HCT116 (cell line): ENCODE data around the gene PRKAR2A. TPM values are rescaled to one million over a fixed set of nuclear protein-coding genes. Genes with fewer than 3 reads are reported as not detected.

Experiments used
- ATAC-seq: fragments of 200-7000 bp; cut with Tn5 transposase; 2 replicates; pipeline ENCODE4 v1.9.1; 2020; ENCODE audit warnings: mild to moderate bottlenecking, moderate library complexity
- BruUV-seq: library from RNA; stranded (reverse); fragments of 400-500 nt; replicated peaks from 2 replicates; lab custom pipeline; 2021; lab: Mats Ljungman, UMichigan
- CTCF ChIA-PET: fragments of 300-600 bp; sonication (Branson Sonifier 250); formaldehyde crosslinking; loops from one replicate; lab custom pipeline; 2021; ENCODE audit warnings: antibody characterized with exemption; lab: Charles Lee
- POLR2A ChIA-PET: fragments of 300-600, 350-600 bp; sonication (Branson Sonifier 250); formaldehyde crosslinking; loops from one replicate; lab custom pipeline; 2021; ENCODE audit warnings: antibody characterized with exemption; lab: Charles Lee
- RAD21 ChIA-PET, 2 experiments: fragments of 300-600 bp; sonication (Branson Sonifier 250); formaldehyde crosslinking; loops; one replicate each; lab custom pipeline; 2023; ENCODE audit warnings: low total read pairs in 2 of 2; ENCODE audit not compliant: uncharacterized antibody in 2 of 2, unreplicated experiment in 2 of 2, low non-redundant PET in 1 of 2; lab: Charles Lee
- DNase-seq: peaks from one replicate; pipeline ENCODE4 v3.0.0-alpha.2; 2010; ENCODE audit warnings: low read depth, low spot score
- H2AFZ ChIP-seq: fragments of 200-600 bp; shearing (Covaris generic), sonication (generic); 2 replicates; pipeline ENCODE4 v1.6.1; 2017; ENCODE audit warnings: low read depth, mixed run types, mixed read lengths, antibody characterized with exemption, low read length; ENCODE audit not compliant: poor library complexity, severe bottlenecking
- H3K27ac ChIP-seq: 2 replicates; pipeline ENCODE4 v1.5.1; 2012; ENCODE audit warnings: low read depth, low read length
- H3K27me3 ChIP-seq: fragments of 200-600 bp; sonication (generic); 2 replicates; pipeline ENCODE4 v1.6.1; 2016; ENCODE audit warnings: mixed run types, low read length, mixed read lengths; ENCODE audit not compliant: insufficient read depth
- H3K36me3 ChIP-seq, 2 experiments: fragments of 200-500 bp in 1 of 2; fragments of 200-600 bp in 1 of 2; sonication (Bioruptor generic) in 1 of 2; sonication (generic) in 1 of 2; 2 replicates each; pipeline versions ENCODE4 v1.5.1 to v1.6.1; 2014 to 2016; ENCODE audit warnings: low read length in 2 of 2, inconsistent platforms in 1 of 2, mixed read lengths in 1 of 2, mixed run types in 1 of 2; ENCODE audit not compliant: insufficient read depth in 2 of 2, control insufficient read depth in 1 of 2
- H3K4me1 ChIP-seq, 2 experiments: fragments of 200-600 bp in 1 of 2; sonication (generic) in 1 of 2; 2 replicates each; pipeline versions ENCODE4 v1.5.1 to v1.6.1; 2012 to 2017; ENCODE audit warnings: low read length in 2 of 2, inconsistent platforms in 1 of 2, mild to moderate bottlenecking in 1 of 2, mixed read lengths in 1 of 2, mixed run types in 1 of 2, moderate library complexity in 1 of 2; ENCODE audit not compliant: insufficient read depth in 2 of 2, control insufficient read depth in 1 of 2
- H3K4me2 ChIP-seq: fragments of 200-600 bp; sonication (generic); 2 replicates; pipeline ENCODE4 v1.6.1; 2017; ENCODE audit warnings: mixed run types, low read length, mixed read lengths
- H3K4me3 ChIP-seq, 2 experiments: fragments of 200-600 bp in 1 of 2; sonication (generic) in 1 of 2; replicated peaks in 1 of 2; 2 replicates each; pipeline ENCODE4 v1.5.1; 2011 to 2016; ENCODE audit warnings: low read length in 2 of 2, control low read depth in 1 of 2, low read depth in 1 of 2, mild to moderate bottlenecking in 1 of 2, mixed read lengths in 1 of 2, mixed run types in 1 of 2
- H3K79me2 ChIP-seq: fragments of 200-600 bp; sonication (generic); 2 replicates; pipeline ENCODE4 v1.6.1; 2017; ENCODE audit warnings: mild to moderate bottlenecking, mixed run types, low read length, moderate library complexity, mixed read lengths; ENCODE audit not compliant: insufficient read depth
- H3K9ac ChIP-seq: fragments of 200-600 bp; sonication (generic); 2 replicates; pipeline ENCODE4 v1.6.1; 2016; ENCODE audit warnings: low read length, mixed read lengths
- H3K9me2 ChIP-seq: fragments of 200-600 bp; sonication (generic), shearing (Covaris generic); 2 replicates; pipeline ENCODE4 v1.6.1; 2017; ENCODE audit warnings: mixed run types, mild to moderate bottlenecking, moderate library complexity; ENCODE audit not compliant: insufficient read depth
- H3K9me3 ChIP-seq, 2 experiments: fragments of 200-500 bp in 1 of 2; fragments of 200-600 bp in 1 of 2; sonication (Bioruptor generic) in 1 of 2; sonication (generic) in 1 of 2; 2 replicates each; pipeline ENCODE4 v1.6.1; 2014 to 2017; ENCODE audit warnings: low read length in 2 of 2, mixed read lengths in 2 of 2, inconsistent platforms in 1 of 2, low read depth in 1 of 2, mild to moderate bottlenecking in 1 of 2, mixed run types in 1 of 2, moderate library complexity in 1 of 2; ENCODE audit not compliant: control insufficient read depth in 1 of 2, insufficient read depth in 1 of 2
- H4K20me1 ChIP-seq: fragments of 200-600 bp; sonication (generic), shearing (Covaris generic); 2 replicates; pipeline ENCODE4 v1.6.1; 2017; ENCODE audit warnings: mixed run types, mild to moderate bottlenecking, moderate library complexity; ENCODE audit not compliant: insufficient read depth
- ATF3 ChIP-seq: IDR thresholded peaks from 2 replicates; pipeline ENCODE4 v1.6.1; 2012
- CBX3 ChIP-seq: IDR thresholded peaks from 2 replicates; pipeline ENCODE4 v1.6.1; 2012; ENCODE audit warnings: low read depth
- CEBPB ChIP-seq: IDR thresholded peaks from 2 replicates; pipeline ENCODE4 v1.6.1; 2012; ENCODE audit warnings: low read depth
- CTCF ChIP-seq, 3 experiments: fragments of 200-600 bp in 1 of 3; sonication (generic) in 1 of 3; IDR thresholded peaks in 2 of 3; conservative IDR thresholded peaks in 1 of 3; 2 replicates each; pipeline ENCODE4 v1.5.1; 2012 to 2017; ENCODE audit warnings: low read depth in 2 of 3, low read length in 2 of 3, antibody characterized with exemption in 1 of 3, borderline replicate concordance in 1 of 3, control low read depth in 1 of 3, mild to moderate bottlenecking in 1 of 3, mixed read lengths in 1 of 3, mixed run types in 1 of 3, moderate library complexity in 1 of 3; ENCODE audit not compliant: insufficient read depth in 1 of 3
- EGR1 ChIP-seq: IDR thresholded peaks from 2 replicates; pipeline ENCODE4 v1.6.1; 2012; ENCODE audit warnings: low read depth
- ELF1 ChIP-seq: IDR thresholded peaks from 2 replicates; pipeline ENCODE4 v1.6.1; 2012; ENCODE audit warnings: low read depth, borderline replicate concordance
- EZH2 ChIP-seq: fragments of 200-600 bp; sonication (generic); IDR thresholded peaks from 2 replicates; pipeline ENCODE4 v1.6.1; 2017; ENCODE audit warnings: antibody characterized with exemption, mixed run types
- FOSL1 ChIP-seq: IDR thresholded peaks from 2 replicates; pipeline ENCODE4 v1.6.1; 2012; ENCODE audit warnings: low read depth
- JUND ChIP-seq: IDR thresholded peaks from 2 replicates; pipeline ENCODE4 v1.6.1; 2012
- POLR2A ChIP-seq: IDR thresholded peaks from 2 replicates; pipeline ENCODE4 v1.7.0; 2011; ENCODE audit warnings: borderline replicate concordance; ENCODE audit not compliant: insufficient read depth, insufficient read length; ENCODE audit errors: extremely low read depth
- POLR2AphosphoS5 ChIP-seq: IDR thresholded peaks from 2 replicates; pipeline ENCODE4 v1.6.1; 2011; ENCODE audit warnings: mild to moderate bottlenecking, low read depth, low read length, moderate library complexity
- RAD21 ChIP-seq: IDR thresholded peaks from 2 replicates; pipeline ENCODE4 v1.6.1; 2012; ENCODE audit warnings: low read depth, mild to moderate bottlenecking
- REST ChIP-seq: IDR thresholded peaks from 2 replicates; pipeline ENCODE4 v1.6.1; 2012; ENCODE audit warnings: low read depth
- SP1 ChIP-seq: IDR thresholded peaks from 2 replicates; pipeline ENCODE4 v1.6.1; 2012; ENCODE audit warnings: low read depth
- YY1 ChIP-seq: IDR thresholded peaks from 2 replicates; pipeline ENCODE4 v1.6.1; 2011; ENCODE audit warnings: low read length, low read depth, moderate library complexity, mild to moderate bottlenecking; ENCODE audit not compliant: insufficient replicate concordance; ENCODE audit errors: extremely low read depth
- ZBTB33 ChIP-seq: IDR thresholded peaks from 2 replicates; pipeline ENCODE4 v1.6.1; 2011; ENCODE audit warnings: mild to moderate bottlenecking, low read length, moderate library complexity; ENCODE audit not compliant: insufficient replicate concordance; ENCODE audit errors: extremely low read depth
- ZNF274 ChIP-seq: fragments of 200-500 bp; sonication (Bioruptor generic); IDR thresholded peaks from 2 replicates; pipeline ENCODE4 v1.6.1; 2014; ENCODE audit warnings: mild to moderate bottlenecking, low read depth, low read length, inconsistent platforms
- intact Hi-C: fragments of 100-400 bp; cut with micrococcal nuclease; formaldehyde crosslinking; loops from 2 replicates; pipeline ENCODE4 v1.10.0; 2022
- total RNA-seq: library from RNA; stranded (reverse); gene quantifications from one replicate; pipeline ENCODE4 v1.2.1, GENCODE V29; 2021; ENCODE audit not compliant: unreplicated experiment

PRKAR2A gene
- total RNA-seq, 1 experiment from 2014 or later, result 63.3 TPM

GRCh38 chr3:48881652-48882114 is 34.0 kb upstream of the PRKAR2A start:
- no peak overlapping the region for H3K4me3 ChIP-seq
- BruUV-seq, result no TSS peak
- H3K79me2 ChIP-seq, result no peaks in the 10 kb centered on the region
- no peak for DNase-seq
- no peaks in the 10 kb centered on the region for H3K9me3 ChIP-seq
- CTCF ChIA-PET, result no interaction called here
- H3K4me2 ChIP-seq, result no peak overlapping the region
- no peaks in the 10 kb centered on the region for H3K36me3 ChIP-seq
- intact Hi-C loops, result no loop called here
- H3K9ac ChIP-seq, result no peak overlapping the region
- no peaks in the 10 kb centered on the region for H3K9me2 ChIP-seq
- no peaks in the 10 kb centered on the region for H3K4me1 ChIP-seq
- ATAC-seq, result peak; percentile 40; the same call in 1 of the 2 replicates
- no peak overlapping the region for H2AFZ ChIP-seq
- POLR2A ChIA-PET, result no interaction called here
- H4K20me1 ChIP-seq, result no peaks in the 10 kb centered on the region
- TF ChIP-seq EGR1 (no peak), ELF1 (no peak), CEBPB (no peak), CTCF (IDR thresholded peaks at IDR 0.05 in 2 of 3, conservative IDR thresholded peaks at IDR 0.05 in 1 of 3; ENCODE audit: borderline replicate concordance in 1 of 3, insufficient read depth in 1 of 3, low read depth in 2 of 3, low read length in 2 of 3) (no peak), FOSL1 (no peak), POLR2A (no peak), POLR2AphosphoS5 (no peak), CBX3 (no peak), EZH2 (no peak), ZBTB33 (no peak), SP1 (no peak), JUND (no peak), RAD21 (no peak), ATF3 (no peak), YY1 (no peak), ZNF274 (no peak), REST (no peak)
- H3K27ac ChIP-seq, result no peak overlapping the region
- RAD21 ChIA-PET, result no interaction called here
- H3K27me3 ChIP-seq, result no peaks in the 10 kb centered on the region
